Fibroblast of lung (primary cell): ENCODE results near the gene L3MBTL4. TPM values are rescaled to one million over a fixed set of nuclear protein-coding genes. Genes with fewer than 3 reads are reported as not detected.

Source experiments
- DNase-seq, 2 donors: peaks; one replicate each; pipeline versions ENCODE4 v3.0.0 to v3.0.0-alpha.2; 2010; ENCODE audit warnings: low read depth in 2 of 2
- H2AFZ ChIP-seq: 2 replicates; pipeline ENCODE4 v1.5.1; 2012; ENCODE audit warnings: low read length, control low read depth, inconsistent platforms
- H3K27ac ChIP-seq: 2 replicates; pipeline ENCODE4 v1.5.1; 2011; ENCODE audit warnings: low read length, control low read depth; ENCODE audit not compliant: insufficient read depth
- H3K27me3 ChIP-seq: 2 replicates; pipeline ENCODE4 v1.5.1; 2011; ENCODE audit warnings: mild to moderate bottlenecking, low read length; ENCODE audit not compliant: control insufficient read depth, insufficient read depth
- H3K36me3 ChIP-seq: 2 replicates; pipeline ENCODE4 v1.5.1; 2011; ENCODE audit warnings: low read length; ENCODE audit not compliant: control insufficient read depth, insufficient read depth
- H3K4me1 ChIP-seq: 2 replicates; pipeline ENCODE4 v1.5.1; 2011; ENCODE audit warnings: low read length; ENCODE audit not compliant: control insufficient read depth, insufficient read depth; ENCODE audit errors: extremely low read depth
- H3K4me2 ChIP-seq: 2 replicates; pipeline ENCODE4 v1.5.1; 2011; ENCODE audit warnings: low read length, control low read depth; ENCODE audit not compliant: insufficient read depth; ENCODE audit errors: extremely low read depth
- H3K4me3 ChIP-seq, 4 experiments: fragments of 200-600 bp in 1 of 4; sonication (generic) in 1 of 4; replicated peaks in 1 of 4; 2 replicates each; pipeline ENCODE4 v1.5.1; 2011 to 2016; ENCODE audit warnings: low read length in 4 of 4, low read depth in 3 of 4, mild to moderate bottlenecking in 3 of 4, control low read depth in 2 of 4, inconsistent platforms in 1 of 4, mixed read lengths in 1 of 4; ENCODE audit not compliant: insufficient read depth in 1 of 4; ENCODE audit errors: control extremely low read depth in 1 of 4
- H3K79me2 ChIP-seq: 2 replicates; pipeline ENCODE4 v1.5.1; 2012; ENCODE audit warnings: mild to moderate bottlenecking, low read length, inconsistent platforms; ENCODE audit not compliant: control insufficient read depth, insufficient read depth
- H3K9ac ChIP-seq: 2 replicates; pipeline ENCODE4 v1.5.1; 2011; ENCODE audit warnings: mild to moderate bottlenecking, low read length, control low read depth; ENCODE audit not compliant: insufficient read depth
- H3K9me3 ChIP-seq: 2 replicates; pipeline ENCODE4 v1.5.1; 2012; ENCODE audit warnings: low read depth, low read length; ENCODE audit not compliant: control insufficient read depth, insufficient read depth
- H4K20me1 ChIP-seq: 2 replicates; pipeline ENCODE4 v1.5.1; 2011; ENCODE audit warnings: low read length; ENCODE audit not compliant: control insufficient read depth, insufficient read depth; ENCODE audit errors: extremely low read depth
- EZH2 ChIP-seq: IDR thresholded peaks from 2 replicates; pipeline ENCODE4 v1.5.1; 2012; ENCODE audit warnings: low read length, control low read depth, mild to moderate bottlenecking; ENCODE audit errors: missing control alignments
- polyA plus RNA-seq, 2 donors: library from polyadenylated mRNA; depleted of rRNA in 1 of 2; stranded (reverse) in 1 of 2; unstranded in 1 of 2; fragments of >200 nt; gene quantifications; 2 replicates each; pipeline ENCODE4 v1.2.1, GENCODE V29; 2011 to 2012; ENCODE audit warnings: missing spikeins in 1 of 2
- total RNA-seq: library from RNA; depleted of rRNA; stranded (reverse); fragments of >200 nt; gene quantifications from 2 replicates; pipeline ENCODE4 v1.2.1, GENCODE V29; 2014
- TF ChIP-seq, protein P1 (sequence below), 2 donors: IDR thresholded peaks in 1 of 2; conservative IDR thresholded peaks in 1 of 2; 1 replicate in 1 of 2; 2 replicates in 1 of 2; pipeline ENCODE4 v1.5.1; 2011 to 2012; ENCODE audit warnings: low read length in 2 of 2, control low read depth in 1 of 2, inconsistent platforms in 1 of 2, low read depth in 1 of 2, mild to moderate bottlenecking in 1 of 2

Gene L3MBTL4
- total and polyA plus RNA-seq, 2 donors (not counting 1 experiment from before 2014, with no cell fraction given) = 0.06 to 0.33 TPM

DNA sequence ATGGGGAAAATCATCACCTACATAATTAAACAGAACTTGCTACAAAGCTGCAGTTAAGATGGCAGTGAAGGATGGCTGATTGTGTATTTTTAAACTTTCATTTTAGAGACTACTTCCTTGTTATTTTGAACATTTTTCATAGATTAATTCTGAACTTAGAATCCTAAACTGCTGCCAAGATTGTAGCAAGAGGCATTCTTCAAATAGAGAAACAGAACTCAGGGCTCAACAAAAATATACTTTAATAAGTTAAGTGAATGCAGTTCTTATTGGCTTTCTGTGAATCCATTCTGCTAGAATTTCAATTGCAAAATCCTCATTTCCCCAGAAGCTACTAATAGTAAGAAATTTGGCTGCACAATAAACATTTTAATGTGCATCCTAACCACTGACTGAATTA is 160.3 kb downstream of the L3MBTL4 start:
- peak; percentile 2 to 4 for DNase-seq
- Histone ChIP-seq H3K79me2 (no peaks in the 10 kb centered on the region), H3K27me3 (no peaks in the 10 kb centered on the region), H3K36me3 (no peaks in the 10 kb centered on the region), H2AFZ (no peak overlapping the region), H3K4me2 (no peak overlapping the region), H3K4me1 (no peaks in the 10 kb centered on the region), H3K4me3 (no peak overlapping the region), H4K20me1 (no peaks in the 10 kb centered on the region), H3K9me3 (no peaks in the 10 kb centered on the region), H3K27ac (no peak overlapping the region), H3K9ac (no peak overlapping the region)
- TF ChIP-seq, protein P1, sequence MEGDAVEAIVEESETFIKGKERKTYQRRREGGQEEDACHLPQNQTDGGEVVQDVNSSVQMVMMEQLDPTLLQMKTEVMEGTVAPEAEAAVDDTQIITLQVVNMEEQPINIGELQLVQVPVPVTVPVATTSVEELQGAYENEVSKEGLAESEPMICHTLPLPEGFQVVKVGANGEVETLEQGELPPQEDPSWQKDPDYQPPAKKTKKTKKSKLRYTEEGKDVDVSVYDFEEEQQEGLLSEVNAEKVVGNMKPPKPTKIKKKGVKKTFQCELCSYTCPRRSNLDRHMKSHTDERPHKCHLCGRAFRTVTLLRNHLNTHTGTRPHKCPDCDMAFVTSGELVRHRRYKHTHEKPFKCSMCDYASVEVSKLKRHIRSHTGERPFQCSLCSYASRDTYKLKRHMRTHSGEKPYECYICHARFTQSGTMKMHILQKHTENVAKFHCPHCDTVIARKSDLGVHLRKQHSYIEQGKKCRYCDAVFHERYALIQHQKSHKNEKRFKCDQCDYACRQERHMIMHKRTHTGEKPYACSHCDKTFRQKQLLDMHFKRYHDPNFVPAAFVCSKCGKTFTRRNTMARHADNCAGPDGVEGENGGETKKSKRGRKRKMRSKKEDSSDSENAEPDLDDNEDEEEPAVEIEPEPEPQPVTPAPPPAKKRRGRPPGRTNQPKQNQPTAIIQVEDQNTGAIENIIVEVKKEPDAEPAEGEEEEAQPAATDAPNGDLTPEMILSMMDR (conservative IDR thresholded peaks at IDR 0.05 in 1 of 2, IDR thresholded peaks at IDR 0.05 in 1 of 2; ENCODE audit: low read depth in 1 of 2, low read length in 2 of 2) = no peak
- no peak for TF ChIP-seq EZH2

DNA sequence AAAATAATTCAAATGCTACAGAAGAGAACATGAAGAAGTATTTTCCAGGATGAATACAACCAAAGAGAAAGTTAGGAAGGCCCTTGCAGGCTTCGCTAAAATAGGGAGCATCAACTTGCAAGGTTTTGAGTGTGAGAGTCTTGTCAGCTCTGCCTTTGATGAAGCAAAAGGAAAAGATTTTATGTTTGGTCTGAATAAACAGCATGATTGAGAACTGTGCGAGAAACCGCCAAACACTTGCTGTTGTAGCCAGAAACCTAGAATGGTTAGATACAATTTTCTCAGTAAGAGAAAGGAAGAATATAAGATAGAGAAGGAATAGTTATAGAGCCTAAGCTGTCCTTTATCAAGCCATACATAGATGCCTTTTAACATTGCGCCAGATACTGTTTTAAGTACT is 163.6 kb downstream of the L3MBTL4 start:
- no peak for TF ChIP-seq EZH2
- TF ChIP-seq, protein P1 (conservative IDR thresholded peaks at IDR 0.05 in 1 of 2, IDR thresholded peaks at IDR 0.05 in 1 of 2; ENCODE audit: low read depth in 1 of 2, low read length in 2 of 2) = no peak
- H2AFZ ChIP-seq = no peak overlapping the region
- H3K4me2 ChIP-seq = no peak overlapping the region
- DNase-seq = no peak
- no peaks in the 10 kb centered on the region for H4K20me1 ChIP-seq
- H3K36me3 ChIP-seq = no peaks in the 10 kb centered on the region
- no peak overlapping the region for H3K9ac ChIP-seq
- no peaks in the 10 kb centered on the region for H3K27me3 ChIP-seq
- H3K4me3 ChIP-seq = no peak overlapping the region
- no peaks in the 10 kb centered on the region for H3K9me3 ChIP-seq
- H3K27ac ChIP-seq = no peak overlapping the region
- no peaks in the 10 kb centered on the region for H3K4me1 ChIP-seq
- no peaks in the 10 kb centered on the region for H3K79me2 ChIP-seq

DNA sequence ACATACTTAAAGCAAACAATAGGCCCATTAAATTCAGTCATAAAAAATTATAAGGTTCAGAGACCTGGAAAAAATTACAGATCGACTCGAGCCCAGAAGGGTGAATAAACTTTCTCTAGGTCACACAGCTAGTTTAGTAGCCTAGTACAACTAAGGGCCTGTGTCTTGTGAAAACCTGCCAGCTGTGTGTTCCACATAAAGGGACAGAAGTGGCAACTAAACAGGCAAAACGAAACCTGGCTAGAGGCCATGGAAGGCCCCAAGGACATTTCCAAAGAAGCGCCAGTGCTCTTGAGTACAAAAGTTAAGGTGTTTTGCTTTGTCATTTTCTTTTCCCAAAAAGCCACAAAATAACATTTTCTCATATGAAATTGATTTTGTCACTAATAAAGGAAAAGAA is 164.9 kb downstream of the L3MBTL4 start:
- DNase-seq = no peak

More for the DNA sequence above, 164.9 kb downstream of the L3MBTL4 start:
- Histone ChIP-seq H3K27ac (no peak overlapping the region), H4K20me1 (no peaks in the 10 kb centered on the region), H2AFZ (no peak overlapping the region), H3K4me3 (no peak overlapping the region), H3K27me3 (no peaks in the 10 kb centered on the region), H3K9me3 (no peaks in the 10 kb centered on the region), H3K79me2 (no peaks in the 10 kb centered on the region), H3K4me1 (no peaks in the 10 kb centered on the region), H3K4me2 (no peak overlapping the region), H3K36me3 (no peaks in the 10 kb centered on the region), H3K9ac (no peak overlapping the region)
- no peak for TF ChIP-seq EZH2
- TF ChIP-seq, protein P1 (conservative IDR thresholded peaks at IDR 0.05 in 1 of 2, IDR thresholded peaks at IDR 0.05 in 1 of 2; ENCODE audit: low read depth in 1 of 2, low read length in 2 of 2) = no peak
